Transverse colon (tissue), 4 donors: ENCODE results near the gene CREB5. TPM values are rescaled to one million over a fixed set of nuclear protein-coding genes. Genes with fewer than 3 reads are reported as not detected.
A peak's percentile ranks its signal among the peaks of the same experiment; 100 is the strongest.

Source experiments
- DNase-seq: peaks from one replicate; pipeline ENCODE4 v3.0.0-alpha.2; 2019
- H3K27ac ChIP-seq, 4 donors: fragments of 200-600 bp; sonication (generic); 2 replicates each; pipeline ENCODE4 v1.5.1; 2016 to 2018; ENCODE audit warnings: inconsistent platforms in 4 of 4
- H3K27me3 ChIP-seq: fragments of 200-600 bp; sonication (generic); 2 replicates; pipeline ENCODE4 v1.5.1; 2017; ENCODE audit warnings: inconsistent platforms
- H3K36me3 ChIP-seq, 4 donors: fragments of 200-600 bp; sonication (generic); 2 replicates each; pipeline ENCODE4 v1.5.1; 2017 to 2019; ENCODE audit warnings: inconsistent platforms in 4 of 4
- H3K4me1 ChIP-seq, 4 donors: fragments of 200-600 bp; sonication (generic); 2 replicates each; pipeline ENCODE4 v1.5.1; 2017 to 2020; ENCODE audit warnings: inconsistent platforms in 4 of 4
- H3K4me3 ChIP-seq, 4 donors: fragments of 200-600 bp; sonication (generic); 1 replicate in 1 of 4; 2 replicates in 3 of 4; pipeline versions ENCODE4 v1.5.1 to v1.6.1; 2017 to 2019; ENCODE audit warnings: inconsistent platforms in 4 of 4
- H3K9me3 ChIP-seq, 2 donors: fragments of 200-600 bp; sonication (generic); 2 replicates each; pipeline ENCODE4 v1.5.1; 2017 to 2019; ENCODE audit warnings: inconsistent platforms in 2 of 2
- EP300 ChIP-seq: sonication (generic); formaldehyde crosslinking; IDR thresholded peaks from one replicate; pipeline ENCODE4 v1.6.1; 2017; ENCODE audit warnings: antibody characterized with exemption, low read depth
- POLR2A ChIP-seq: fragments of 450-650 bp; IDR thresholded peaks from one replicate; pipeline ENCODE4 v1.6.1; 2016; ENCODE audit warnings: antibody characterized with exemption, mild to moderate bottlenecking, moderate library complexity
- POLR2AphosphoS5 ChIP-seq, 3 donors: sonication (generic); formaldehyde crosslinking; IDR thresholded peaks; one replicate each; pipeline ENCODE4 v1.6.1; 2016; ENCODE audit warnings: antibody characterized with exemption in 3 of 3
- WGBS, 2 donors: methylation state at CpG; one replicate each; pipeline ENCODE4 v1.1.5; 2018; ENCODE audit warnings: low coverage in 1 of 2; 5-methylcytosine and 5-hydroxymethylcytosine counted together
- in situ Hi-C, 4 donors: fragments of 200-750 bp; cut with MboI; loops; one replicate each; pipeline versions ENCODE4 v1.15.0 to v1.15.1; 2017; ENCODE audit warnings: low sequenced_read_pairs in 3 of 4, low pct_ligation_motif_present in 1 of 4, low pct_unique_long_range_greater_than_20kb in 1 of 4
- intact Hi-C: fragments of 100-400 bp; cut with DNase I; formaldehyde crosslinking; loops from one replicate; pipeline ENCODE4 v1.15.1; 2023; ENCODE audit warnings: low total_unique reads
- total RNA-seq, 4 donors: library from RNA; depleted of rRNA; stranded (reverse); fragments of >200 nt; gene quantifications; one replicate each; pipeline ENCODE4 v1.1.0, GENCODE V29; 2016
- TF ChIP-seq, protein P1 (sequence below), 5 experiments: fragments of 200-600 bp in 3 of 5; fragments of 450-650 bp in 2 of 5; sonication (generic) in 3 of 5; IDR thresholded peaks; 1 replicate in 2 of 5; 2 replicates in 3 of 5; pipeline ENCODE4 v1.5.1; 2016 to 2017; ENCODE audit warnings: antibody characterized with exemption in 5 of 5, inconsistent platforms in 3 of 5, mild to moderate bottlenecking in 2 of 5, moderate library complexity in 1 of 5

The CREB5 gene
- total RNA-seq, 4 donors from 2014 or later: 3.0 to 12.2 (median 7.0) TPM

DNA sequence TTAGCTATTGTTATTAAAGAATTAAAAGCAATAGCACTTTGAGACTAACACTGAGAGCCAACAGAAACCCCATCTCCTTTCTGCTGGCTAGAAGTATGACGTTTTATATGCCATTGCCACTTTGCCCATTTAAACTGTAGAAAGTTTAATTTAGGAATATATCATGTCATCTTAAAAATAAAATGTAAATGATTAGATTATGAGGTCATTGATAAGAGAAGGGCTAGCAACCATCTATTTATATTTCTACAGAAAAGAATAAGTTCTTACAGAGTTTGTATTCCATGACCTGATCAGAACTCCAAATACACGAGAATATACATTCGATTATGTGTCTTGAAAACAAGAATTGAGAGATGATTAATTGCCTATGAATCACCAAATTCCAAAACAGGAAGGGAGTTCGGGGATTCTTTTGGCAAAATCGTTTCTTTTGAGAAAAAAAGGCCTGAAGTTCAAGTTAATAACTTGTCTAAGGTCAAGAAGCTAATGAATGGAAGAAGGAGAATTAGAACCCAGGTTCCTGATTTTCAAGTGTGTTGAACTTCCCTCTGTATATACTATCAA lies 318.9 kb downstream of the CREB5 start:
- intact Hi-C loops: no loop called here
- WGBS, 2 donors: 65 to 78% methylated on average over 4 to 5 of the region's 5 CpGs
- Histone ChIP-seq H3K4me3 (no peak overlapping the region), H3K36me3 (no peaks in the 10 kb centered on the region), H3K27ac (peak overlapping the region in 2 of 4 donors; percentile 11 to 41), H3K4me1 (peaks cover 0 to 12% (median 1%) of the 10 kb centered on the region in 4 donors), H3K9me3 (no peaks in the 10 kb centered on the region), H3K27me3 (no peaks in the 10 kb centered on the region)
- no peak for DNase-seq
- in situ Hi-C loops: no loop called here
- TF ChIP-seq POLR2AphosphoS5 (IDR thresholded peaks at IDR 0.05) (no peak), EP300 (no peak), POLR2A (no peak)
- TF ChIP-seq, protein P1, sequence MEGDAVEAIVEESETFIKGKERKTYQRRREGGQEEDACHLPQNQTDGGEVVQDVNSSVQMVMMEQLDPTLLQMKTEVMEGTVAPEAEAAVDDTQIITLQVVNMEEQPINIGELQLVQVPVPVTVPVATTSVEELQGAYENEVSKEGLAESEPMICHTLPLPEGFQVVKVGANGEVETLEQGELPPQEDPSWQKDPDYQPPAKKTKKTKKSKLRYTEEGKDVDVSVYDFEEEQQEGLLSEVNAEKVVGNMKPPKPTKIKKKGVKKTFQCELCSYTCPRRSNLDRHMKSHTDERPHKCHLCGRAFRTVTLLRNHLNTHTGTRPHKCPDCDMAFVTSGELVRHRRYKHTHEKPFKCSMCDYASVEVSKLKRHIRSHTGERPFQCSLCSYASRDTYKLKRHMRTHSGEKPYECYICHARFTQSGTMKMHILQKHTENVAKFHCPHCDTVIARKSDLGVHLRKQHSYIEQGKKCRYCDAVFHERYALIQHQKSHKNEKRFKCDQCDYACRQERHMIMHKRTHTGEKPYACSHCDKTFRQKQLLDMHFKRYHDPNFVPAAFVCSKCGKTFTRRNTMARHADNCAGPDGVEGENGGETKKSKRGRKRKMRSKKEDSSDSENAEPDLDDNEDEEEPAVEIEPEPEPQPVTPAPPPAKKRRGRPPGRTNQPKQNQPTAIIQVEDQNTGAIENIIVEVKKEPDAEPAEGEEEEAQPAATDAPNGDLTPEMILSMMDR (IDR thresholded peaks at IDR 0.05): no peak

DNA sequence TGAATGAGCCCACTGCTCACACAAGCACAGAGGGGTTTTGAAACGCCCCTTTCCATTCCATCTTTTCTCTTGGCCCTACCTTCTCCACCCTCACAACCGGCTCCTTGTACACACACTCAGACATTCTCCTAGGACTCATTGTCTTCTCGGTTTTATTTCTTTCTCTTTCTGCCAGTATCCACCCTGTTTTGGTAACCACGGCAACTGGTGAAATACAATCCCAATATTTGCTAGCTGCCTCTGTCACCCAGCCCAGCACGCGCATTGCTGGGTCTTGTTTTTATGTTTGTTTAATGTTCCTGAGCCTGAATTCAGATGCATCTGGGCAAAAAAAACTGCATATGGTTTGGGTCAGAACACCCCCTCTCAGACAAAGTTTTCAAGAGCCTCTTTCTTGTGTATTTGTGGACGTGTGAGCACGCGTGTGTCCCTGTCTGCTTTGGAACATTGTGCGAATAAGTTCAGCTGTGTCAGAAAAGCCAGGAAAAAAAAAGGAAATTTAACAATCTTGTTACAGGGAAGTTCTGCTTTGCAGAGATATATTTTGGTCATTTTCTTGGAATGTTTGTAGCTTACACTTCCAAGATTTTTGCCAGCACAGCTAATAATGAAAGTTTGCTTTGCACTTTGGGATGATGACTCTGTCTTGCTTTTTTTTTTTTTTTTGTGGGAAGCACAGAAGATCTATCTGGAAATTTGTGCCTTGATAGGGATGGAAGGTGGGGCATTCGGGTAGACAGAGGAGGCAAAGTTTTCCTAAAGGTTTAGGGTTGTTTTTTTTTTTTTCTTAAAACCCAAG lies 320.0 kb downstream of the CREB5 start:
- DNase-seq: no peak
- intact Hi-C loops (no loop called here), in situ Hi-C loops (no loop called here)
- peak overlapping the region; percentile 7 to 57 (median 30) for H3K27ac ChIP-seq
- WGBS, 2 donors: 51 to 63% methylated on average over 9 to 11 of the region's 11 CpGs
- no peaks in the 10 kb centered on the region for H3K36me3 ChIP-seq
- no peaks in the 10 kb centered on the region for H3K27me3 ChIP-seq
- TF ChIP-seq EP300 (no peak), POLR2A (no peak), POLR2AphosphoS5 (IDR thresholded peaks at IDR 0.05) (no peak)
- TF ChIP-seq, protein P1 (IDR thresholded peaks at IDR 0.05): no peak
- no peak overlapping the region for H3K4me3 ChIP-seq
- H3K4me1 ChIP-seq: peaks cover 0 to 12% (median 0%) of the 10 kb centered on the region in 4 donors
- H3K9me3 ChIP-seq: no peaks in the 10 kb centered on the region

DNA sequence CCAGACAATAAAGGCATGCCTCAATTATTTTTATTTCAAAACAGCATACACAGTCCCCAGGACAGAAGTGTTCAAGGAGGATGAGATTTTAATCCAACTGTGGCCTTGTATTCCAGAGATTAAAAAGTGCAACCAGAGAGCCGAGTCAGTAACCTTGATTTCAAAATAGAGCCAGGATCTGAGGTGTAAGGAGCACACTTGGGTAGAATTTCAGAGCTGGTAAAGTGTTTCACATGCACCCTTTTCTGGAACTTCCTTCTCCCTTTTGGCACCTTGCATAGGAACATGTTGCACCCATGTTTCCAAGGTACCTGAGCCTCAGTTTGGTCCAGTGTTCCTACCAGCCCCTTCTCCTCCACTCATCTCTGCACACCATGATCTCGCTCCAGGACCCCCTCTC lies 320.7 kb downstream of the CREB5 start:
- no peaks in the 10 kb centered on the region for H3K9me3 ChIP-seq
- TF ChIP-seq POLR2A (no peak), POLR2AphosphoS5 (IDR thresholded peaks at IDR 0.05) (no peak), EP300 (no peak)
- TF ChIP-seq, protein P1 (IDR thresholded peaks at IDR 0.05): no peak
- H3K36me3 ChIP-seq: no peaks in the 10 kb centered on the region
- DNase-seq: no peak
- intact Hi-C loops: no loop called here
- H3K27ac ChIP-seq: peak overlapping the region in 1 of 4 donors; percentile 41
- H3K27me3 ChIP-seq: no peaks in the 10 kb centered on the region
- no peak overlapping the region for H3K4me3 ChIP-seq
- peaks cover 0 to 12% (median 0%) of the 10 kb centered on the region in 4 donors for H3K4me1 ChIP-seq
- in situ Hi-C loops: no loop called here
- 85 to 100% methylated on average over 1 to 2 of the region's 2 CpGs for WGBS, 2 donors

DNA sequence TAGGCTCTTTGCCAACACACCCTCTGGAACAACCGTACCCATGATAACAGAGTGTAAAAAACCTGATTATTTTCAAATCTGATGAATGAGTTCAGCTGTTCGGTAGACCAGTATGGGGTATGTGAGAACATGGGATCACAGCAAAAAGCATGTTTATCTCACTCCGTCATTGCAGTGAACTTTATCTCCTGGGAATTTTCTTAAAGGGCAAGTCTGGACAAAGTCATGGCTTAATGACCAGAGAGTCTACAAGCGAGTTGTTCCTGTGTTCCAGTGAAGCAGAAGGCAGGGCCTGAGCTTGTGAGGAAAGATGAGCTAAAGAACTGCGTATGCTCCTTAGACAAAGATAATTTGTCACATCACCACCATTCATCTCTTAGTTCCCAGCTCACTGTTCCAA lies 326.1 kb downstream of the CREB5 start:
- 71 to 78% methylated on average over 4 to 5 of the region's 5 CpGs for WGBS, 2 donors
- in situ Hi-C loops: no loop called here
- TF ChIP-seq POLR2AphosphoS5 (IDR thresholded peaks at IDR 0.05): no peak
- no peak for TF ChIP-seq EP300
- TF ChIP-seq, protein P1 (IDR thresholded peaks at IDR 0.05): no peak
- TF ChIP-seq POLR2A: no peak
- Histone ChIP-seq H3K4me1 (no peaks in the 10 kb centered on the region), H3K4me3 (no peak overlapping the region), H3K36me3 (no peaks in the 10 kb centered on the region), H3K27me3 (no peaks in the 10 kb centered on the region), H3K9me3 (no peaks in the 10 kb centered on the region), H3K27ac (no peak overlapping the region)
- DNase-seq: no peak
- intact Hi-C loops: no loop called here
